DOHH2 (cell line): Measurements from ENCODE around the gene RXRA.

ENCODE experiments used
- CTCF ChIP-seq: fragments of 200-600 bp; sonication (generic); IDR thresholded peaks from one replicate; pipeline ENCODE4 v1.5.1; 2014; ENCODE audit warnings: antibody characterized with exemption, mild to moderate bottlenecking, low read depth, low read length; ENCODE audit not compliant: poor library complexity, severe bottlenecking
- EZH2phosphoT487 ChIP-seq: fragments of 200-600 bp; sonication (generic); IDR thresholded peaks from 2 replicates; pipeline ENCODE4 v1.6.1; 2017; ENCODE audit warnings: borderline replicate concordance, mild to moderate bottlenecking, antibody characterized with exemption, low read length, moderate library complexity, mixed read lengths

GRCh38 chr9:134398756-134399155, 72.5 kb downstream of the RXRA start:
- TF ChIP-seq CTCF (no peak), EZH2phosphoT487 (no peak)
